ENCODE results near the gene CARNS1.

DNA sequence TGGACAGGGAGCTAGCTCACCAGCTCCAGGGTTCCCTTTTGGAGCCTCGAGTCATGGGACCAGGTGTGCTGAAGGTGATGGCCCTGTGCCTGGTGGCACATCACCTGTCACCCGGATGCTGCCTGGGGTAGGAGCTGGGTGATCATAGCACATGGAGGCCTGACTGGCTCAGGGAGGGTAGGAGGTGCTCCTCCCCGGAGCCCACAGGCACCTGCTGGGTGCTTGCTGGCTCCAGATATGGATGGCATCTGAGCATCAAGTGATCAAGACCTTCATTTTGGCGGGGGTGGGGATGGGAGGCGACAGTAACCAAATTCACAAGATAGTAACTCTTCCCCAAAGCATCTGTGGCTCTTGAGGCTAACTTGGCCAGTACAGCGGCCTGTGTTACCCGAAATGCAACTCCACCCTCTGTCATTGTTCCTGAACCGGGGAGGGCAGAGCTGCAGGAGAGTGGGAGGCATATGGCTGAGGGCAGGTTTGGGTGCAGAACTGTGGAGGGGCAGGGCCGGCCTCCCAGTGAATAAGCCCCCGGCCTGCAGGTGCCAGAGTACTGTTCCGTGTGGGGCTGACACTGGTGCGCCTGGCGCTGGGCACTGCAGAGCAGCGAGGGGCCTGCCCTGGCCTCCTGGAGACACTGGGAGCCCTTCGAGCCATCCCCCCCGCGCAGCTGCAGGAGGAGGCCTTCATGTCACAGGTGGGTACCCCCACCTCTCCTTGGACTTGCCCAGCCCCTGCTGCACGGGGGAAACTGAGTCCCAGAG, 6.9 kb upstream of the CARNS1 start:
- no peak for TF ChIP-seq POLR2A (IDR thresholded peaks at IDR 0.05)
- TF ChIP-seq, protein P1, sequence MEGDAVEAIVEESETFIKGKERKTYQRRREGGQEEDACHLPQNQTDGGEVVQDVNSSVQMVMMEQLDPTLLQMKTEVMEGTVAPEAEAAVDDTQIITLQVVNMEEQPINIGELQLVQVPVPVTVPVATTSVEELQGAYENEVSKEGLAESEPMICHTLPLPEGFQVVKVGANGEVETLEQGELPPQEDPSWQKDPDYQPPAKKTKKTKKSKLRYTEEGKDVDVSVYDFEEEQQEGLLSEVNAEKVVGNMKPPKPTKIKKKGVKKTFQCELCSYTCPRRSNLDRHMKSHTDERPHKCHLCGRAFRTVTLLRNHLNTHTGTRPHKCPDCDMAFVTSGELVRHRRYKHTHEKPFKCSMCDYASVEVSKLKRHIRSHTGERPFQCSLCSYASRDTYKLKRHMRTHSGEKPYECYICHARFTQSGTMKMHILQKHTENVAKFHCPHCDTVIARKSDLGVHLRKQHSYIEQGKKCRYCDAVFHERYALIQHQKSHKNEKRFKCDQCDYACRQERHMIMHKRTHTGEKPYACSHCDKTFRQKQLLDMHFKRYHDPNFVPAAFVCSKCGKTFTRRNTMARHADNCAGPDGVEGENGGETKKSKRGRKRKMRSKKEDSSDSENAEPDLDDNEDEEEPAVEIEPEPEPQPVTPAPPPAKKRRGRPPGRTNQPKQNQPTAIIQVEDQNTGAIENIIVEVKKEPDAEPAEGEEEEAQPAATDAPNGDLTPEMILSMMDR (IDR thresholded peaks at IDR 0.05), result no peak
